Esophagus muscularis mucosa (tissue), 3 donors: ENCODE measurements around the gene SPATA19.

ENCODE experiments used
- POLR2A ChIP-seq: fragments of 450-650 bp; IDR thresholded peaks from one replicate; pipeline ENCODE4 v1.6.1; 2017; ENCODE audit warnings: antibody characterized with exemption, moderate library complexity, mild to moderate bottlenecking, low read depth
- TF ChIP-seq, protein P1 (sequence below), 3 experiments: fragments of 200-600 bp in 2 of 3; fragments of 450-650 bp in 1 of 3; sonication (generic) in 2 of 3; IDR thresholded peaks; one replicate each; pipeline ENCODE4 v1.5.1; 2017 to 2019; ENCODE audit warnings: antibody characterized with exemption in 3 of 3, mild to moderate bottlenecking in 2 of 3, moderate library complexity in 1 of 3

DNA sequence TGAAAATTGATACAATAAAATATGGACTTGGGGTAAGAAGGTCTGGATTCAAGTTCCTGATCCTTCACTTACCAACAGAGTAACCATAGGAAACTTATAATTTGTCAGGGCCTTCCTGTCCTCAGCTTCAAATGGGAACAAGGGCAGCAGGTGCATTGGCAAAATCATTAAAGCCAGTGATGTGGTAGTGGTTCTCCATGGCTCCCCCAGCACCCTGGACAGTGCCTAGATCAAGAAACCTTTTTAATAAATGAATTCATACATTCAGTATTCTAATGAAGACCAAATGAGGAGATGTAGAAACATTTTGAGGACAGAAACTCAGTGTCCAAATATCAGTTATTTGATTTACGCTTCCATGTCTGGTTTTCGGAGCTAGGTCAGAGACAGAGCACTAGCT is 51.1 kb downstream of the SPATA19 start:
- TF ChIP-seq, protein P1, sequence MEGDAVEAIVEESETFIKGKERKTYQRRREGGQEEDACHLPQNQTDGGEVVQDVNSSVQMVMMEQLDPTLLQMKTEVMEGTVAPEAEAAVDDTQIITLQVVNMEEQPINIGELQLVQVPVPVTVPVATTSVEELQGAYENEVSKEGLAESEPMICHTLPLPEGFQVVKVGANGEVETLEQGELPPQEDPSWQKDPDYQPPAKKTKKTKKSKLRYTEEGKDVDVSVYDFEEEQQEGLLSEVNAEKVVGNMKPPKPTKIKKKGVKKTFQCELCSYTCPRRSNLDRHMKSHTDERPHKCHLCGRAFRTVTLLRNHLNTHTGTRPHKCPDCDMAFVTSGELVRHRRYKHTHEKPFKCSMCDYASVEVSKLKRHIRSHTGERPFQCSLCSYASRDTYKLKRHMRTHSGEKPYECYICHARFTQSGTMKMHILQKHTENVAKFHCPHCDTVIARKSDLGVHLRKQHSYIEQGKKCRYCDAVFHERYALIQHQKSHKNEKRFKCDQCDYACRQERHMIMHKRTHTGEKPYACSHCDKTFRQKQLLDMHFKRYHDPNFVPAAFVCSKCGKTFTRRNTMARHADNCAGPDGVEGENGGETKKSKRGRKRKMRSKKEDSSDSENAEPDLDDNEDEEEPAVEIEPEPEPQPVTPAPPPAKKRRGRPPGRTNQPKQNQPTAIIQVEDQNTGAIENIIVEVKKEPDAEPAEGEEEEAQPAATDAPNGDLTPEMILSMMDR (IDR thresholded peaks at IDR 0.05), result no peak
- TF ChIP-seq POLR2A, result no peak
